Dedifferentiated amniotic fluid mesenchymal stem cell (primary cell): ENCODE data around the gene PLEKHN1.
A peak's percentile ranks its signal among the peaks of the same experiment; 100 is the strongest.
"Not testable (repeated sequence)": the region's sequence is repeated elsewhere in the genome, so short reads cannot be mapped to it uniquely, and the experiment has no call there.

Experiments used
- DNase-seq: peaks from one replicate; pipeline ENCODE4 v3.0.0-alpha.2; 2016; ENCODE audit errors: extremely low spot score

PLEKHN1 gene

DNA sequence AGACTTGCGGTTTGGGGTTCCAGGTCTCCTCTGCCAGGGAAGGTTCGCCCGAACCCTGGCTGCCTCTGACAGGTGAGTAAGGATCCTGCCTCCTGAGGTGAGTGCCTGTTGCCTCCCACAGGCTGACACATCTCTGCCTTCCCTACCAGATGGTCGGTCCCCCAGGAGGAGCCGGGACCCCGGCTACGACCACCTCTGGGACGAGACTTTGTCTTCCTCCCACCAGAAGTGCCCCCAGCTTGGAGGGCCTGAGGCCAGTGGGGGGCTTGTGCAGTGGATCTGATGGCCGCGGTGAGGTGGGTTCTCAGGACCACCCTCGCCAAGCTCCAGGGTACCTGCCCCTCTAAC, 8.0 kb downstream of the PLEKHN1 start:
- no peak for DNase-seq

DNA sequence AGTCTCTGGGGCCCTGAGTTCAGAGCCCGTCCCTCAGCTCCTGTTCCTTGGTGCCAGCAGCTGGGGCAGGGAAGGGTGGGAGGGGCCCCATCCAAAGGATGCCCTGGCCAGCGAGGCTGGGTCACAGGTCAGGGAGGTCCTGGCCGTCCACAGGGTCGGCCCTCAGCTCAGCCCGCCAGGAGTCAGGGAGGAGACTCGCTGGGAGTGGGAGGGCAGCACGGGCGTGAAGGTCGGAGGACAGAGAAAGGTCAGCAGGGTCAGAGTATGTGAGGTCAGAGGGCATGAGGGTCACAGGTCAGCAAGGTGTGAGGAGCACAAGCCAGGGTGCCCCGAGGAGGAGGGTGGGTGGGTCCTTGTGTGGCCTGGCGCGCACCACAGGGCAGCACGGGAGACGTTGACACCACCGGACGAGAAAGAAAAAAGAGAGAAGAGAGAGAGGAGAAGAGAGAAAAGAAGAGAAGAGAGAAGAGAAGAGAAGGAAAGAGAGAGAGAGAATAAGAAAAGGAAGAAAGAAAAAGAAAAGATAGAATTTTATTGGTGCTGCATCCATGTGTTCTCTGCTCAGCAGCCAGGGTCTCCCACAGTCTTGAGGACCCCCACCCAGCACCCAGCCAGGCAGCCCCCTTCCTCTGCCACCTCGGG, 8.5 kb downstream of the PLEKHN1 start:
- DNase-seq: no peak

DNA sequence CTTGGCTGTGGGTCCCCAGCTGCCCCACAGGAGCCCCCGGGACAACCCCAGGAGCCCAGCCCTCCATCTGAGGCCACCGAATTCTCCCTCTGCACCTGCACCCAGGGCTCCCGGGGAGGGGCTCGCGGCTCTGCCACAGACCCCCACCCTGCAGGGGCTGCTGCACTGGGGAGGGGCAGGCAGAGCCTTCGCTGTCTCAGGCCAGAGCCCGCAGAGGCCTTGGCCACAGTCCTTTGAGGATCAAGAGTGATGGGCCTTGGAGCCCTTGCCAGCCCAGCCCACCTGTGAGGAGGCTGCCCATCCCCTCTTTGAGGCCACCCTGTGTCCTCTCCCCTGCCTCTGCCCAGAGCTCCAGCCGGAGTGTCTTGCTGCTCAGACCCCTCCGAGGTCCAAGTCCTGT, 9.1 kb downstream of the PLEKHN1 start:
- DNase-seq: no peak

DNA sequence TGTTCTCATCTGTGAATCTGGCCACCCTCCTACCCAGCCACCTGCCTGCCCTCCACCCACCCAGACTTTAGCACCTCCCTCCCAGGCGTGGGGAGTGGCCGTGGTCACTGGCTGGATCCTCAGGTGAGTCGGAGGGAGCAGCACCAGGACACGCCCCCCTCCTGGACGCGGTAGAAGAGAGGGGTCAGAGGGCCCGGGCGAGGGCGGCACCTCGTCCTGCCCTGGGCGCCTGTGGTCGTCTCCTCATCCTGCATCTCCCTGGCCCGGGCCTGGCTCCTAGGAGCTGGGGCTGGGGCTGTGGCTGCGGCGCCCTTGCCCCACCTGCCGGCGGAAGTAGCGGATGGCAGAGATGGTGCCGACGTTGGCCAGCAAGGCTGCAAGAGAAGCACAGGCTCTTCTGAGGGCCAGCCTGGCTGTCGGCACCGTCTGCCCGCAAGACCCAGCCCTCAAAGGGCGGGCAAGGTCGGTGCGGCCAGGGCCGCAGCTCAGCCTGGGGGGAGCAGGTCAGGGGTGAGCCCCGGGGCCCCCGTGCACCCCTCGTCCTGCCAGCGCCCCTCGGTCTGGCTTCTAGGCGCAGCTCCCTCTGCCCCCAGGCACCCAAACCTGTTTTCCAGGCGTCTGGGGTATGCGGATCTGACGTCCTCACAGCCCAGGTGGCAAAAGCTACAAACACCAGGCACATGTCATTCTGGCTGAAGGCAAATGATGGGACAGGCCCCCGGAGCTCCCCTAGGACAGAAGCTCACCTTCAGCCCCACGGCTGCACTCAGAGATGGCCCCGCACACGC, 9.8 kb downstream of the PLEKHN1 start:
- DNase-seq: peak; percentile 36

DNA sequence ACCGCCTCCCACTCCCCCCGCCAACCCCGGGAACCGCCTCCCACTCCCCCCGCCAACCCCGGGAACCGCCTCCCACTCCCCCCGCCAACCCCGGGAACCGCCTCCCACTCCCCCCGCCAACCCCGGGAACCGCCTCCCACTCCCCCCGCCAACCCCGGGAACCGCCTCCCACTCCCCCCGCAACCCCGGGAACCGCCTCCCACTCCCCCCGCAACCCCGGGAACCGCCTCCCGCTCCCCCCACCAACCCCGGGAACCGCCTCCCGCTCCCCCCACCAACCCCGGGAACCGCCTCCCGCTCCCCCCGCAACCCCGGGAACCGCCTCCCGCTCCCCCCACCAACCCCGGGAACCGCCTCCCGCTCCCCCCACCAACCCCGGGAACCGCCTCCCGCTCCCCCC, 10.5 kb downstream of the PLEKHN1 start:
- not testable (repeated sequence) for DNase-seq

DNA sequence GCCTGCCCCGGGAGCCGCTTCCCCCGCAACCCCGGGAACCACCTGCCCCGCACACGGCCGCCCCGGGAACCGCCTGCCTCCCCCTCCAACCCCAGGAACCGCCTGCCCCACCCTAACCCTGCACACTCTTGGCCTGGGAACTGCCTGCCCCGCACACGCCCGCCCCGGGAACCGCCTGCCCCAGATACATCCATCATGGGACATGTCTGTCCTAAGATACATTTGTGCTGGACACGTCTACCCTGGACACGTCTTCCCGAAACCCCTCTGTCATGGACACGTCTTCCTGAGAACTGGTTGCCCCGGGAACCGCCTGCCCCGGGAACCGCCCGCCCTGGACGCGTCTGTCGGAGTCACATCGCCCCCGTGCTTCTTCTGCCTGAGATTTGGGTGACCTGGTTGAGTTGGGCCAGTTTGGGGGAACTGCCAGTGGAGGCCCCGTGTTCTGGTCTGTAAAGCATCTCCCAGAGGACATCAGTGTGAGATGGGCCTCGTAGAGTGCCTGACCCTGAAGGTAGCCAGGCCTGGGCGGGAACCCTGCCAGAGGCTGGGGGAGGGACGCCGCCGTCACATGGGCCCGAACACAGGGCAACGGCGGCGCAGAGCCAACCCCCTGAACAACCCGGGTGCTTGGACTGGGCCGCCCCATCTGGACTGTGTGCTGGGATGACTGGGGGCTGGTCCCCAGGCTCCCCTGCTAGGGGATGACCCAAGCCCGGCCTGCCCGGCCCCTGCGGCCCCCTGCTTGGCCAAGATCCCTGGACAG, 12.0 kb downstream of the PLEKHN1 start:
- DNase-seq: no peak

DNA sequence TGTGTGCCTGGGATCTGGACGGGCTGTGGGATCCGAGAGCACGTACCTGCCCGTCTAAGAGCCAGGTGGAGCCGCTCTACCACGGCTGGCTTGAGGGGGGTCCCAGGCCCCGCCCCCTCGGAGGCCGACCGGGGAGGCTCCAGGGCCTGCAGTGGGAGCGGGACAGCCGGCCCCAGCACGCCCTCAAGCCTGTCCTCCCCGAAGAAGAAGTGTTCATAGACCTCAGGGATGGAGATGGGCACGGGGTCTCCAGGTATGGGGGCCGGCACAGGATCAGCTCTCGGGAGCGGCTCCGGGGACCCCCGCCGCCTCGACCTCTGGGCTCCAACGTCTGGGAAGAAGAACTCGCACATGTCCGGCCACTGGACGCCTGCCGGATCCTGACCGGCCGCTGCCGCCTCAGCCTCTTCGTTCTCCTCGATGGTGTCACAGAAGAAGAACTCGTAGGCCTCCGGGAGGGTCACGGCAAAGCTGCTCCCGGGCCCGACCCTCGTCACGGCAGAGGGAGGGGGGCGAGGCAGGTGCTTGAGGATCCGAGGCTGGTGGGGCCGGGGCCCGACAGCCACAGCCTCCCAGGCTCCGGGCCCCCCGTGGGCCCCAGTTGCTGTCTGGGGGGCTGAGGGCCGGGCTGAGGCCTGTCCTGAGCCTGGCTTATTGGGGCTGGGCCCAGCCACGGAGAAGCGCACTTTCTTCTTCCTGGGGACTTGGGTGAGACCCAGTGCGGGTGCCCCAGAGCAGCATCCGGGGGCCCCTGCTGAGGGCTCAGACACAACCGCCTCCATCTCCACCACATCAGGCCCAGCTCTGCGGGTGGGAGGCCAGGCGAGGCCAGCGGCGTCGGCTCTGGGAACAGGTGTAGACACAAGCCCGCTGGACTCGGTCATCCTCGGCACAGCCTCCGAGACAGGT, 12.8 kb downstream of the PLEKHN1 start:
- DNase-seq: no peak

DNA sequence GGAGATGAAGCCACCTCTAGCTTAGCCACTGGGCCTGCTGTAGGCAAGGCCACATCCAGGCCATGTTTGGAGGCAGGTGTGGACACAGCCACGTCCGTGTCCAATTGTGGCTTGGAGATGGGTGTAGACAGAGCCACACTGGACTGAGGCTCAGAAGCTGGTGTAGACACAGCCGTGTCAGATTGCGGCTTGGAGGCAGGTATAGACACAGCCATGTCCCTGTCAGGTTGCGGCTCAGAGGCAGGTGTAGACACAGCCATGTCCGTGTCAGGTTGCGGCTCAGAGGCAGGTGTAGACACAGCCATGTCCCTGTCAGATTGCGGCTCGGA, 13.4 kb downstream of the PLEKHN1 start:
- DNase-seq: no peak

DNA sequence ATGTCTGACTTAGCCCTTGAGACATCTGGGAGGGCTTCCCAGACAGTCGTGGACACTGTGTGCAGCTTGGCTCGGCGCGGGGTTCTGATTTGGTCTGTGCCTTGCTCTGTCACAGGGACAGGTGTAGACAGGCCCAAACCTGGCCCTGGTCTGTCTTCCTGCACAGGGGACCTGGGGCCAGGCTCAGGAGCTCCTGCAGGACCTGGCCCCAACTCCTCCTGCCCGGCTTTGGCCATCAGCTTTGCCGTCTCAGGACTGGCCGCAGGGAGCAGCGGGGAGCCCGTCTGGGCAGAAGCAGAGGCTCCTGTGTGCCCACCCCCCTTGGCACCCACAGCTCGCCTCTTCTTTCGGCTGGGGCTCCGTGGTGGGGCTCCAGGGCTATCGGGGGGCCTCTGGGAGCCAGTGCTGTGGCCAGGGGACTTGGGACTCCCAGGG, 13.9 kb downstream of the PLEKHN1 start:
- no peak for DNase-seq

DNA sequence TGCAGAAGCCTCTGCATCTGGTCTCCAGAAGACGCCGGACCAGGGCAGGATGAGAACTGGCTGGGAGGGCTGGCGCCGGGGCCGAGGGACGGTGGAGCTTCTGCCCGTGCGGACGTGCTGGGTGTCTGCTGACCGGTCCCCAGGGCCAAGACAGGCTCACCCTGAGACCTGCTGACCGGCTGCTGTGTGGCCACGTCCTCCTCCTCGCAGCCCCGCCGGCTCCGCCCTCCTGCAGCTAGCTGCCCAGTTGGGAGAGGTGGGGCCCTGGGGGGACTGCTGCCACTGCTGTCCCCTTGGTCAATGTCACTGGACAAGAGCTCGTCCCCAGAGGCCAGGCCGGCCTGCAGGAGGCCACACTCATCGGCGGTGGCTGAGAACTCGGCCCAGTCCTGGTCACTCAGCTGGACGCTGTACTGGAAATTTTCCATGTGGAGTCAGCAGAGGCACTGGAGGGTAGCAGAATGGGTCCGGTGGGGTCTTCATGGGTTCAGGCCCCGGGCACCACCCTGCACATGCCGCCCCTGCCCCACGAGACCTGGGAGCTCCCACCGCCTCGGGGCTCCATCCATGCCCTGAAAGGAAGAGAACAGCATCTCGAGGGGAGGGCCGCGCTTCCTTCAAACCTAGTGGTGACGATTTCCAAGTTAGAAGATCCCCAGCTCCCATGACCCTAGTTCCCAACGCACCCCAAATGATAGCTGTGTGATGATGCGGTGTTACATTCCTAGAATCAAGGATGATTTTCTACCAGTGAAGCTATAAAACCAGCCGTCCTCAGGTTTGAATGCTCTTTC, 14.5 kb downstream of the PLEKHN1 start:
- DNase-seq: no peak

DNA sequence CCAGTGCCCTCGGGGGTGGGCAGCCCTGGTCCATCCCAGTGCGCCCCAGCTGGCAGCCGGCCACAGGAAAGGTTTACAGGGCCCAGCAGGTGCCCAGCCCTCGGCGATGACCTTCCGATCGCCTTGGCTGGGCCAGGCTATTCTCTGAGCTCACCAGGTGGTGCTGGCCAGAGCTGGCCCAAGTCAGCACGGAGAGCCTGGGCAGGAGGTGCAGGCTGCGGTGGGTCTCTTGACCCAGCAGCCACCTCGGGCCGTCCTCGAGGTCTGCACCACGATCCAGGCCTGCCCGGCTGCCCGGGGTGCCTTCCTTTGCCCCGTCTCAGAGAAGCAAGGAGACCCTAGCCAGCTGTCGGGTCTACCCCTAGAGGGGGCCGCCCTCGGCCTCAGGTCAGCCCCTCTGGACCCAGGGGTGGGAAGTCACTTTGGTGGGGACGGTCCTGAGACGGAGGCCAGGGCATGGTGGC, 15.2 kb downstream of the PLEKHN1 start:
- DNase-seq: no peak

DNA sequence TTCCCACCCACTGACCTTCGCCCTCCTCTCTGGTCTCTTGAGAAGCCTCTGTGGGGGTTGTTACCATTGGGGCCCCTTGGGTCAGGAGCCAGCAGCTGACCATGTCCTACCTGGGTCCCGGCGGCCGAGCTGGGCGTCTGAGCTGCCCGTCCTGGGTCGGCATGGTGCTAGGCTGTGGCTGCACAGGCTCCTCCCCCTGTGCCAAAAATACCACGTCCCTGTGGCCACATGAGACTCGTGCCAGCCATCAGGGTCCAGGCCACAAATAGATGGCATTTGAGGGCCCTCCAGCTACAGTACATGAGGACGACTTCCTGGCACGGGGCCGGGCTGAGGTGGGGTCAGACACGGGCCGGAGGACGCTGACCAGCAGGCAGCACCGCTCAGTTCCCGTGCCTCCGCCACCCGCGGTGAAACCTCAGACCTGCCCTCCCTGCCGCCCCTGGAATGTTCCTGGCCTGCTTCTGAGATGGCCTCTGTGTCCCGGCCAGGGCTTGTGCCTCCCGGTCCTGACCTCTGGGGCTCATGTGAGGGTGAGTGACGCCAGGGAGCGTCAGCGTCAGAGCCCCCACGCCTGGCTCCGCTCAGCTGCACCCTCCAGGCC, 15.8 kb downstream of the PLEKHN1 start, which contains the start of gene PERM1:
Gene PERM1 (minus strand): TSS at position 139 of the 604 bp plus-strand sequence. CDS start 1,064 bp downstream, outside the sequence.
- no peak for DNase-seq

DNA sequence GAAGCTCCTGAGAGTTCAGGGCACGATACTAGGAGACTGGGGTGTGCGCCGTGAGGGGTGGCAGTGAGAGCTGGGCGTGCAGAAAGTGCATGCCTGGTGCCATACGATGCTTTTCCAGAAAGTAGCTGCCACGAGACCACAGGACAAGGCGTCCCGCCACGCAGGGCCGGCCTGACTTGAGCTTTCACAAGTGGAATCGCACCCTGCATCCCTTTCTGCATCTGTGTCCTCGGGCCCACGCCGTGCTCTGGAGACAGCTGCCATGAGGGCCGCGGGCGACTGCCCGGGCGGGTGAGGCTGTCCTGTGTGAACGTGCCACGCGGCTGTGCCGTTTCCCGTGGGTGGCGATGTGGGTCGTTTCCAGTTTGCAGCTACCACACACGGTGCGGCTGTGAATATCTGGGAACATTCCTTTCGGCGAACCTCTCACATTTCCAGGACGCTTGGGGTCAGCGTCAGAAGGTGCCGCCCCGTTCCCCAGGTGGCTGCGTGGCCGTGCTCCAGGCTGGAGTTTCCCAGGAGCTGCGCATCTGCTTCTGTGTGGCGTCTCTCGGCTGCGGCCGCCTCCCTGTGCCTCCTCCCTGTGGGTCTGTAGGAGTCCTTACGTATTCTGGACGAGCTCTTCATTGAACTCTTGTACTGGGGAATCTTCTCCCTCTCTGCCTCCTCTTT, 16.6 kb downstream of the PLEKHN1 start:
- no peak for DNase-seq

DNA sequence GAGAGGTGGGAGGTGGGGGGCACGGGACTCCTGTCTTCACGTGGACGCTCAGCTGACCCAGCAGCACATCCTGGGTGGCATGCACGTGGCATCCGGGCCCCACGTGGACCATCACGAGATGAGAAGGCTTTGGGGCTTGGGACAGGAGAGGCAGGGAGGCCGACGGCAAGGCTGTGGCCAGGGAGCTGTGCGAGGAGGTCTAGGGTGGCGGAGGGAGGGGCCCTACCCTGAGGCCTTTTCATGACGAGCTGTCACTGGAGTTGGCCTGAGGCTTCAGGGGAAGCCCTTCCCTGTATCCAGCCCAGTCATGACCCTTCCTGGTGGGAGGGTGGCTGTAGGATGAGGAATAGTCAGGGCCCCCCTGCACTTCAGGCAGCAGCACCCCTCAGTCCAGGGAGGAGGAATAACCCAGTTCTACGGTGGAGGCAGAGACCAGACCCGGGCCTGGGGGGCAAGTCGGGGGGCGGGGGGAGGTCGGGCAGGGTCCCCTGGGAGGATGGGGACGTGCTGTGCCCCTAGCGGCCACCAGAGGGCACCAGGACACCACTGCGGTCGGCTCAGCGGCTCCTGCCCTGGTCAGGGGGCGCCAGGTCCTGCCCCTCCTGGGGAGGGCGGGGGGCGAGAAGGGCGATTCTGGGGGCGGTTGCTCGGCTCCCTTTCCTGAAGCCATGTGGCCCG, 17.7 kb downstream of the PLEKHN1 start:
- no peak for DNase-seq

DNA sequence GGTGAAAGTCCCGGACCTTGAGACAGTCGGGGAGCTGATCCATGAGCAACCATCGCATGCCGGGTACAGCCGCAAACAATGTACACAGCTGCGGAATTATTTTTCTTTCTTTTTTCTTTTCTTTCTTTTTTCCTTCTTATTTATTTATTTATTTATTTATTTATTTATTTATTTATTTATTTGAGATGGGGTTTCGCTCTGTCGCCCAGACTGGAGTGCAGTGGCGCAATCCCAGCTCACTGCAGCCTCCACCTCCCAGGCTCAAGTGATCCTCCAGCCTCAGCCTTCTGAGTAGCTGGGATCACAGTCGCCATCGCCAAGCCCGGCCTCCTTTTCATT, 18.2 kb downstream of the PLEKHN1 start:
- no peak for DNase-seq

DNA sequence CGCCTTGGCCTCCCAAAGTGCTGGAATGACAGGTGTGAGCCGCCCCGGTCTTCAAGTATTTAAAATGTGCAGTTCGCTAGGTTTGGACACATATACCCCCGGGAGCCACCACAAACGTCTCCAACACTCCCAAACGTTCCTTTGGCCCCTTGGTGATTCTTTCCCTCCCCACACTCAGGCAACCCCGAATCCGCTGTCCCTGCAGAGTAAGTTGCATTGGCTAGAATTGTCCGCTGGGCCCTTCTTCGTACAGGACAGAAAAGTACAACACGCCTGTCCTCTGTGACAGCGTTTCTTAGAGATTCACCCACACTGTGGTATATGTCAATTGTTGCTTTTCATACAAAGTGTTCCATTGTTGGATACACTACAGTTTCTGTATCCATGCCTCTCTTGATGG, 18.8 kb downstream of the PLEKHN1 start:
- no peak for DNase-seq

DNA sequence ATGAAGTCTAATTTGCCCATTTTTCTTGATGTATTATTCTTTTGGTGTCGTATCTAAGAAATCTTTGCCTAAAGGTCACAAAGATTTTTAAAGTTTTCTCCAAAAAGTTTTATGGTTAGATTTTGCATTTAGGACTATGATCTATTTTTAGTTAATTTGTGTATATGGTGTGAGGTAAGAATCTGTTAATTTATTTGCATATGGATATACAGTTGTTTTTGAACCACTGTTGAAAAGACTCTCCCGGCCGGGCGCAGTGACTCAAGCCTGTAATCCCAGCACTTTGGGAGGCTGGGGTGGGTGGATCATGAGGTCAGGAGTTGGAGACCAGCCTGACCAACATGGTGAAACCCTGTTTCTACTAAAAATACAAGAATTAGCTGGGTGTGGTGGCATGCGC, 21.8 kb downstream of the PLEKHN1 start:
- DNase-seq: not testable (repeated sequence)

DNA sequence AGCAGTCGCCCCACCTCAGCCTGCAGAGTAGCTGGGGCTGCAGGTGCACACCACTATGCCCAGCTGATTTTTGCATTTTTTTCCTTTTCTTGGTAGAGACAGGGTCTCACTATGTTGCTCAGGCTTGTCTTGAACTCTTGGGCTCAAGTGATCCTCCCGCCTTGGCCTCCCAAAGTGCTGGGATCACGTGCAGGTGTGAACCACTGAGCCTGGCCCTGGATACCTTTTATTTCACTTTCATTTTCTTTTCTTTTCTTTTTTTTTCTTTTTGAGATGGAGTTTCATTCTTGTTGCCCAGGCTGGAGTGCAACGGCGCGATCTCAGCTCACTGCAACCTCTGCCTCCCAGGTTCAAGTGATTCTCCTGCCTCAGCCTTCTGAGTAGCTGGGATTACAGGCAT, 25.0 kb downstream of the PLEKHN1 start:
- not testable (repeated sequence) for DNase-seq

DNA sequence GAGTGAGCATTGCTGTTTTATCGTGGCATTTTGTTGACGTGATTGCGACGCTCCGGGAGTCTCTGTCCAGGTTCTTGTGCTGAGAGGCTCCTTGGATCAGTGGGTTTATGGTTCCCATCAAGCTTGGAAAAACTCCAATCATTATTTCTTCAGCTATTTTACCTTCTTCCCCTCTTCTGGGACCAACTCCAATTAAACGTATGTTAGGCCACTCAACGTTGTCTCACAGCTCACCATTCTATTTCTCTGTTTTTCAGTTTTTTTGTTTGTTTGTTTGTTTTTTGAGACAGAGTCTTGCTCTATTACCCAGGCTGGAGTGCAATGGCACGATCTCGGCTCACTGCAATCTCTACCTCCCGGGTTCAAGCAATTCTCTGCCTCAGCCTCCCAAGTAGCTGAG, 25.6 kb downstream of the PLEKHN1 start:
- DNase-seq: no peak
